OCI-LY7 (cell line): ENCODE measurements around the gene SRGAP2. TPM values are rescaled to one million over a fixed set of nuclear protein-coding genes. Genes with fewer than 3 reads are reported as not detected.
"Not testable (repeated sequence)": the region's sequence is repeated elsewhere in the genome, so short reads cannot be mapped to it uniquely, and the experiment has no call there.

Source experiments
- BruUV-seq: library from RNA; stranded (reverse); fragments of 400-500 nt; replicated peaks from 2 replicates; lab custom pipeline; 2021; lab: Mats Ljungman, UMichigan
- CTCF ChIA-PET: fragments of 300-600 bp; sonication (Branson Sonifier 250); formaldehyde crosslinking; loops from one replicate; lab custom pipeline; 2022; ENCODE audit warnings: antibody characterized with exemption; ENCODE audit not compliant: unreplicated experiment; lab: Charles Lee
- POLR2A ChIA-PET: fragments of 300-600 bp; sonication (Branson Sonifier 250); formaldehyde crosslinking; loops from one replicate; lab custom pipeline; 2022; ENCODE audit warnings: antibody characterized with exemption; lab: Charles Lee
- DNase-seq: peaks from one replicate; pipeline ENCODE4 v3.0.0-alpha.2; 2015; ENCODE audit warnings: low spot score
- H2AFZ ChIP-seq: fragments of 200-600 bp; sonication (generic), shearing (Covaris generic); 2 replicates; pipeline ENCODE4 v1.6.1; 2014; ENCODE audit warnings: mild to moderate bottlenecking, antibody characterized with exemption, low read length, moderate library complexity
- H3K27ac ChIP-seq: fragments of 200-600 bp; sonication (generic); 2 replicates; pipeline ENCODE4 v1.5.1; 2014; ENCODE audit warnings: mixed run types, low read depth, mild to moderate bottlenecking, moderate library complexity, low read length, inconsistent platforms; ENCODE audit not compliant: poor library complexity, severe bottlenecking
- H3K36me3 ChIP-seq: fragments of 200-600 bp; sonication (generic); 2 replicates; pipeline ENCODE4 v1.6.1; 2014; ENCODE audit warnings: mild to moderate bottlenecking, antibody characterized with exemption, low read length, moderate library complexity, mixed read lengths; ENCODE audit not compliant: insufficient read depth
- H3K4me1 ChIP-seq: fragments of 200-600 bp; sonication (generic); 2 replicates; pipeline ENCODE4 v1.5.1; 2014; ENCODE audit warnings: mild to moderate bottlenecking, low read length; ENCODE audit not compliant: insufficient read depth, poor library complexity, severe bottlenecking
- H3K4me2 ChIP-seq: fragments of 200-600 bp; sonication (generic); 2 replicates; pipeline ENCODE4 v1.6.1; 2014; ENCODE audit warnings: mild to moderate bottlenecking, low read length
- H3K4me3 ChIP-seq: fragments of 200-600 bp; sonication (generic); 2 replicates; pipeline ENCODE4 v1.5.1; 2014; ENCODE audit warnings: mild to moderate bottlenecking, low read depth, low read length; ENCODE audit not compliant: poor library complexity, severe bottlenecking
- H3K79me2 ChIP-seq: fragments of 200-600 bp; sonication (generic); 2 replicates; pipeline ENCODE4 v1.6.1; 2016; ENCODE audit warnings: low read depth, mild to moderate bottlenecking, low read length, moderate library complexity, mixed read lengths; ENCODE audit not compliant: insufficient read depth
- H3K9me2 ChIP-seq: fragments of 200-600 bp; sonication (generic); 2 replicates; pipeline ENCODE4 v1.6.1; 2016; ENCODE audit warnings: mild to moderate bottlenecking, low read length, mixed read lengths; ENCODE audit not compliant: insufficient read depth
- H3K9me3 ChIP-seq: fragments of 200-600 bp; sonication (generic); 2 replicates; pipeline ENCODE4 v1.6.1; 2014; ENCODE audit warnings: mild to moderate bottlenecking, mixed run types, low read length, mixed read lengths
- H4K20me1 ChIP-seq: fragments of 200-600 bp; sonication (generic); 2 replicates; pipeline ENCODE4 v1.6.1; 2014; ENCODE audit warnings: mild to moderate bottlenecking, antibody characterized with exemption, low read length, moderate library complexity, mixed read lengths; ENCODE audit not compliant: insufficient read depth
- intact Hi-C: fragments of 100-400 bp; cut with micrococcal nuclease; formaldehyde crosslinking; loops from one replicate; pipeline ENCODE4 v1.10.0; 2022; ENCODE audit not compliant: unreplicated experiment
- total RNA-seq, 2 experiments: library from RNA; depleted of rRNA in 1 of 2; stranded (reverse); fragments of >200 nt in 1 of 2; shearing (Covaris generic) in 1 of 2; gene quantifications; 2 replicates each; pipeline ENCODE4 v1.2.3, GENCODE V29; 2014 to 2022

SRGAP2 gene
- total RNA-seq, 2 experiments from 2014 or later = 58.3 to 82.5 TPM

DNA sequence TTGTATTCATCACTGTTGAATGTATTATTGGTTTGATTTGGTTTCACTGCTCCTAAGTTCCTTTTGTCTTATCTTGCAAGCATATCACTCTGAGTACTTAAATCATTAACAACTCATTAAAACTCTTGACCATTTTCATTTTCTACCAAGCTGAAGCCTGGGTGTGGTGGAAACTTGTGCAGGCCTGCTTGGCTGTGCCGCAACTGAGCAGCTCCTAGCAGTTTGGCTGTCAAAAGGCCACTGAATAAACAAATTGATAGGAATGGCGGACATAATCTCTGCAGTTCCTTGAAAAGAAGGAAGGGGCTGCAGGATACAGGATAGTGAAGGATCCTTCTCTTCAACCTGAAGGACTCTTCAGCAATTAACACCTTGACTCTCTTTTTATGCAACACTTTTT is 25.9 kb downstream of the SRGAP2 start:
- intact Hi-C loops = not testable (repeated sequence)

DNA sequence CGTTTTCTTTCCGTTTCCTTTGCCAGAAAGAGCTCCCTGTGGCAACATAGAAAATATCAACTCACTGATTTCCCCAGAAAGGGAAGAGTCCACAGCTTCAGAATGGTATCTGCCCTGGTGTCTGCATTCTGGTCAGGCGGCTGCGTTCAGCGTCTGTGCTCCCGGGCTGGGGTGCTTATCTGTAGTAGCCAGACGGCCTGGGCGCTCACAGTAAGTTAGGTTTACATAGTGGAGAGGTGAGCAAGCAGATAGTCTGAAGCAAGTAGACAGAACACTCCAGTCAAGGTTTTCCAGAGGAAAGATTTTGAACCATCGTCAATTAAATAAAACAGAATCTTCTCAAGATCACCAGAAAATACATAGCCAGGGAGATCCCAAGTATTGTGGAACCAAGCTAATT is 28.6 kb downstream of the SRGAP2 start:
- H3K27ac ChIP-seq, H3K9me2 ChIP-seq, CTCF ChIA-PET, H3K9me3 ChIP-seq, H3K4me3 ChIP-seq, POLR2A ChIA-PET, DNase-seq, H2AFZ ChIP-seq, BruUV-seq, H4K20me1 ChIP-seq, H3K4me1 ChIP-seq, H3K36me3 ChIP-seq, H3K79me2 ChIP-seq, intact Hi-C loops, H3K4me2 ChIP-seq: not testable (repeated sequence)

More for the DNA sequence above, 25.9 kb downstream of the SRGAP2 start:
- H3K4me3 ChIP-seq, H3K27ac ChIP-seq, H3K4me2 ChIP-seq, DNase-seq, H3K9me3 ChIP-seq, H3K9me2 ChIP-seq, H3K79me2 ChIP-seq, CTCF ChIA-PET, H3K36me3 ChIP-seq, BruUV-seq, POLR2A ChIA-PET, H4K20me1 ChIP-seq, H2AFZ ChIP-seq, H3K4me1 ChIP-seq: not testable (repeated sequence)

- H3K4me2 ChIP-seq, DNase-seq, H3K4me3 ChIP-seq, POLR2A ChIA-PET, H2AFZ ChIP-seq, H3K27ac ChIP-seq, H3K9me3 ChIP-seq, intact Hi-C loops, H3K9me2 ChIP-seq, H4K20me1 ChIP-seq, H3K4me1 ChIP-seq, H3K36me3 ChIP-seq, H3K79me2 ChIP-seq, CTCF ChIA-PET, BruUV-seq: not testable (repeated sequence)
Measured at GRCh38 chr1:206232970-206233645, 29.8 kb downstream of the SRGAP2 start.

- DNase-seq, H3K79me2 ChIP-seq, intact Hi-C loops, POLR2A ChIA-PET, H4K20me1 ChIP-seq, H3K4me3 ChIP-seq, H3K9me2 ChIP-seq, CTCF ChIA-PET, H3K4me2 ChIP-seq, H3K36me3 ChIP-seq, H3K9me3 ChIP-seq, H3K27ac ChIP-seq, H3K4me1 ChIP-seq, BruUV-seq, H2AFZ ChIP-seq: not testable (repeated sequence)
Measured at GRCh38 chr1:206234189-206234916, 31.0 kb downstream of the SRGAP2 start.

- POLR2A ChIA-PET, H2AFZ ChIP-seq, BruUV-seq, H3K4me2 ChIP-seq, intact Hi-C loops, DNase-seq, H4K20me1 ChIP-seq, H3K9me3 ChIP-seq, H3K36me3 ChIP-seq, H3K9me2 ChIP-seq, H3K27ac ChIP-seq, H3K79me2 ChIP-seq, H3K4me3 ChIP-seq, CTCF ChIA-PET, H3K4me1 ChIP-seq: not testable (repeated sequence)
Measured at GRCh38 chr1:206235190-206235589, 31.8 kb downstream of the SRGAP2 start.

- peaks cover 11% of the 10 kb centered on the region for H3K4me1 ChIP-seq
Measured at GRCh38 chr1:206240288-206240687, 36.9 kb downstream of the SRGAP2 start.

More at GRCh38 chr1:206240288-206240687, 36.9 kb downstream of the SRGAP2 start:
- POLR2A ChIA-PET, H3K9me2 ChIP-seq, H3K4me3 ChIP-seq, H3K79me2 ChIP-seq, H3K9me3 ChIP-seq, H3K4me2 ChIP-seq, H3K36me3 ChIP-seq, H4K20me1 ChIP-seq, intact Hi-C loops, H3K27ac ChIP-seq, CTCF ChIA-PET, H2AFZ ChIP-seq, BruUV-seq: not testable (repeated sequence)
- DNase-seq = peak; percentile 7
